Tibial nerve (tissue), 4 donors: Measurements from ENCODE around the gene SLC35F1. TPM values are rescaled to one million over a fixed set of nuclear protein-coding genes. Genes with fewer than 3 reads are reported as not detected.

Experiments
- DNase-seq, 2 donors: peaks; one replicate each; pipeline ENCODE4 v3.0.0-alpha.2; 2019; ENCODE audit warnings: low spot score in 2 of 2
- H3K27ac ChIP-seq, 4 donors: fragments of 200-600 bp; sonication (generic) in 3 of 4; one replicate each; pipeline ENCODE4 v1.5.1; 2017 to 2019; ENCODE audit warnings: mild to moderate bottlenecking in 1 of 4
- H3K27me3 ChIP-seq, 2 donors: fragments of 200-600 bp; sonication (generic) in 1 of 2; one replicate each; pipeline versions ENCODE4 v1.5.1 to v1.6.0; 2017 to 2019
- H3K36me3 ChIP-seq, 3 donors: fragments of 200-600 bp; sonication (generic); one replicate each; pipeline ENCODE4 v1.5.1; 2018 to 2019
- H3K4me1 ChIP-seq, 4 donors: fragments of 200-600 bp; sonication (generic) in 3 of 4; one replicate each; pipeline ENCODE4 v1.5.1; 2017 to 2019
- H3K4me3 ChIP-seq, 4 donors: fragments of 200-600 bp; sonication (generic) in 3 of 4; one replicate each; pipeline ENCODE4 v1.5.1; 2017 to 2019; ENCODE audit warnings: mild to moderate bottlenecking in 1 of 4, moderate library complexity in 1 of 4
- H3K9me3 ChIP-seq, 4 donors: fragments of 200-600 bp; sonication (generic) in 3 of 4; one replicate each; pipeline ENCODE4 v1.5.1; 2017 to 2019
- EP300 ChIP-seq, 2 donors: sonication (generic); formaldehyde crosslinking; IDR thresholded peaks; one replicate each; pipeline ENCODE4 v1.6.1; 2017; ENCODE audit warnings: antibody characterized with exemption in 2 of 2, mild to moderate bottlenecking in 1 of 2
- POLR2A ChIP-seq, 2 donors: fragments of 450-650 bp; IDR thresholded peaks; one replicate each; pipeline ENCODE4 v1.6.1; 2017; ENCODE audit warnings: antibody characterized with exemption in 2 of 2, mild to moderate bottlenecking in 2 of 2, moderate library complexity in 2 of 2
- WGBS, 2 donors: methylation state at CpG; one replicate each; pipeline ENCODE4 v1.1.5; 2018; 5-methylcytosine and 5-hydroxymethylcytosine counted together
- total RNA-seq, 4 donors: library from RNA; depleted of rRNA; stranded (reverse); fragments of >200 nt; gene quantifications; one replicate each; pipeline ENCODE4 v1.1.0, GENCODE V29; 2016
- TF ChIP-seq, protein P1 (sequence below), 5 experiments: fragments of 200-600 bp in 3 of 5; fragments of 450-650 bp in 2 of 5; sonication (generic) in 3 of 5; IDR thresholded peaks; one replicate each; pipeline ENCODE4 v1.5.1; 2016 to 2019; ENCODE audit warnings: antibody characterized with exemption in 5 of 5, mild to moderate bottlenecking in 3 of 5, moderate library complexity in 2 of 5

Gene SLC35F1
- total RNA-seq, 4 donors from 2014 or later: 12.7 to 40.4 (median 16.5) TPM

DNA sequence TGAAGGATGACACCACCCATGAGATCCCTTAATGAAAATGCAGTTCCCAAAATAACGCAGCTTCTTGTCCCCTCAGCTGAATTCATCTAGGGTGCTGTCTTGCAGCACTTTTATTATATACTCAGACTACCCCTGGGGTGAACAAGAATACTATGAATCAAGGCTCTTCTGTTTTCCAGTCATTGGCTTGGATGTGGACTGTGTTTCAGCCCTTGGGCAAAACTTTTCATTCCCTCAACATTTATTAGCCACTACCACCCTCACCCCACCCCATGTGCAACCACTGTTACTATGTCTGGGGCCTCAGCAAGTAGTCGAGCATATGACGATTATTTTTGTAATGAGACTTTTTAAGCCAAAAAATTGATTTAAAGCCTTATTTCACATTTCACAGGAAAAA is 321.8 kb downstream of the SLC35F1 start:
- Histone ChIP-seq H3K27me3 (no peaks in the 10 kb centered on the region), H3K4me1 (peaks cover 0 to 8% (median 0%) of the 10 kb centered on the region in 4 donors), H3K27ac (peak overlapping the region in 1 of 4 donors; percentile 26), H3K4me3 (no peak overlapping the region), H3K36me3 (no peaks in the 10 kb centered on the region), H3K9me3 (no peaks in the 10 kb centered on the region)
- 24 to 36% methylated on average over 3 of the region's 3 CpGs for WGBS, 2 donors
- DNase-seq: no peak
- TF ChIP-seq, protein P1, sequence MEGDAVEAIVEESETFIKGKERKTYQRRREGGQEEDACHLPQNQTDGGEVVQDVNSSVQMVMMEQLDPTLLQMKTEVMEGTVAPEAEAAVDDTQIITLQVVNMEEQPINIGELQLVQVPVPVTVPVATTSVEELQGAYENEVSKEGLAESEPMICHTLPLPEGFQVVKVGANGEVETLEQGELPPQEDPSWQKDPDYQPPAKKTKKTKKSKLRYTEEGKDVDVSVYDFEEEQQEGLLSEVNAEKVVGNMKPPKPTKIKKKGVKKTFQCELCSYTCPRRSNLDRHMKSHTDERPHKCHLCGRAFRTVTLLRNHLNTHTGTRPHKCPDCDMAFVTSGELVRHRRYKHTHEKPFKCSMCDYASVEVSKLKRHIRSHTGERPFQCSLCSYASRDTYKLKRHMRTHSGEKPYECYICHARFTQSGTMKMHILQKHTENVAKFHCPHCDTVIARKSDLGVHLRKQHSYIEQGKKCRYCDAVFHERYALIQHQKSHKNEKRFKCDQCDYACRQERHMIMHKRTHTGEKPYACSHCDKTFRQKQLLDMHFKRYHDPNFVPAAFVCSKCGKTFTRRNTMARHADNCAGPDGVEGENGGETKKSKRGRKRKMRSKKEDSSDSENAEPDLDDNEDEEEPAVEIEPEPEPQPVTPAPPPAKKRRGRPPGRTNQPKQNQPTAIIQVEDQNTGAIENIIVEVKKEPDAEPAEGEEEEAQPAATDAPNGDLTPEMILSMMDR (IDR thresholded peaks at IDR 0.05): no peak
- TF ChIP-seq EP300 (IDR thresholded peaks at IDR 0.05) (no peak), POLR2A (IDR thresholded peaks at IDR 0.05) (no peak)

DNA sequence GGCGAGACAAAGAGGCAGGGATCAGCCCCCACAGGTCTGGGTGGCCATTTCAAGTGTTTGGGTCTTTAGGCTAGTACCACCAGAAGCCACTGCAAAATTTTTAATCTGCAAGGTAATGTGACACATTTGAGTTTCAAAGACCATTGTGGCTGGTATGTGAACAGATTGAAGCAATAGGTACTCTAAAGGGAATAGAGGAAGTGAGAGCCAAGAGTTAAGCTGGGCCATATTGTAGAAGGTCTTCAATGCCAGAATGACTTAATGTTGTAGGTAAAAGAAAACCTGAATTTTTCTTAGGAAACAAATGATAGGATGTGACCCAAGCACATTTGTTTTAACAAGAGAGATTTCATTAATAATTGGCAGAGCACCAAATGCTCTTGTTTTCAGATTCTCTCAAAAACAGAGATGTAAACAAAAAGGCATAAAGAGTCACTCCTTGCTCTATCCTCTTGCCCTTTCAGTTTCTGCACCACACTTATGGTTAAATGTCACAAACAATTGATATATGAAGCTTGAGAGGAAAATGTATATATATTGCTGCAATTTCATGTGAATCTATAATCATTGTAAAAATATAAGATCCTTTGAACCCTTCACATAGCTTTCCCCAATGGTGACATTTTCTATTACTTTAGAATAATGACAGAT is 333.9 kb downstream of the SLC35F1 start:
- DNase-seq: no peak
- 81 to 95% methylated on average over 1 of the region's 1 CpG for WGBS, 2 donors
- Histone ChIP-seq H3K27me3 (no peaks in the 10 kb centered on the region), H3K27ac (no peak overlapping the region), H3K4me3 (no peak overlapping the region), H3K9me3 (no peaks in the 10 kb centered on the region), H3K4me1 (peaks cover 0 to 5% (median 0%) of the 10 kb centered on the region in 4 donors), H3K36me3 (no peaks in the 10 kb centered on the region)
- TF ChIP-seq EP300 (IDR thresholded peaks at IDR 0.05) (no peak), POLR2A (IDR thresholded peaks at IDR 0.05) (no peak)
- TF ChIP-seq, protein P1 (IDR thresholded peaks at IDR 0.05): no peak

DNA sequence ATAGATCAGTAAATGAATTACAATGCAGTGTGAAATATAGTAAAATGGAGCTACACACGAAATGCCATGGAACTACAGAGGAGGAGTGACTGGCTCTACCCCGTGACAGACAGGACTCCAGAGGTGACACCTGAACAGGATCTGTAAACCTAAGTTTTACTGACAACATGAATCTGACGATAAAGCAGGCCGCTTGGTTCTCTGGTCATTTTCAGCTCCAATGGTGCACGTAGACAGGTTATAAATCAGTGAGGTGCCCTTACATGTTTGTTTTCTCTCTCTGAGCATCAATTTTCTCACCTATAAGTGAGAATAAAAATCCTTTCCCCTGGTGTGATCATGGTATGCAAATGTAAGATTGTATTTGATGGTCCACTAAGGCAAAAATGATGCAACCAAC is 339.3 kb downstream of the SLC35F1 start:
- DNase-seq: no peak
- WGBS, 2 donors: 86% methylated on average over 5 of the region's 5 CpGs
- TF ChIP-seq POLR2A (IDR thresholded peaks at IDR 0.05) (no peak), EP300 (IDR thresholded peaks at IDR 0.05) (no peak)
- TF ChIP-seq, protein P1 (IDR thresholded peaks at IDR 0.05): no peak
- no peak overlapping the region for H3K27ac ChIP-seq
- no peaks in the 10 kb centered on the region for H3K9me3 ChIP-seq
- H3K4me3 ChIP-seq: no peak overlapping the region
- peaks cover 0 to 5% (median 0%) of the 10 kb centered on the region in 4 donors for H3K4me1 ChIP-seq
- no peaks in the 10 kb centered on the region for H3K27me3 ChIP-seq
- H3K36me3 ChIP-seq: no peaks in the 10 kb centered on the region

DNA sequence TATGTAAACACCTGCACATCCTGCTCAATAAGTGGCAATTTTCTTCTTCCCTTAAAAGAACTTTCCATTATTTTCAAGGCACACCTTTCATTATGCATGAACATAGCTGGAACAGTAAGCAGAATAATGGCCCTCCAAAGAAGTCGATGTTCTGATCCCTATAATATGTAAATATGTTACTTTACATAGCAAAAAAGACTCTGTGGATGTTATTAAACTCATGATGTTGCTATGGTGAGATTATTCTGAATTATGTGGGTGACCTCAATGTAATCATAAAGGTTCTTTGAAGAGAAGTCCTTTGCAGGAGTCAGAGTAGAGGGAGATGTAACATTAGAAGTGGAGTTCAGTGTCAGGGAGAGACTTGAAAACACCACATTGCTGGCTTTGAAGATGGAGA is 341.1 kb downstream of the SLC35F1 start:
- TF ChIP-seq POLR2A (IDR thresholded peaks at IDR 0.05) (no peak), EP300 (IDR thresholded peaks at IDR 0.05) (no peak)
- TF ChIP-seq, protein P1 (IDR thresholded peaks at IDR 0.05): no peak

DNA sequence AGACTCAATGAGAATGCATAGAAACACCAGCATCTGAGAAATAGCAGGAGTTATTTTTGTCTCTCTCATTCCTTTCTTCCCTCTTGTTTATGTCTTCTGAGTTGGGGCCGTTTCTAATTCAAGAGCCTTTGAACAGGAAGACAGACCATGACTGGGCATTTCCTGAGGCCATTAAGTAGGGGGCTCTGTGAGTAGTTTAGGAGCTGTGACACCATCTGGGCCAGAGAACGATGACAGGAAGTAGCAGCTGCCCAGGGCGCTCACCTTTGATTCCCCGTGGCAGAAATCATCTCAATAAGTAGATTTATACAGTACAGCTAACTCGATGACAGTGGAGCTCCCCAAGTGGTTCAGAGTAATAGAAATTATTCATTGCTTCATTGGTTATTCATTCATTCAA is 342.6 kb downstream of the SLC35F1 start:
- Histone ChIP-seq H3K27me3 (no peaks in the 10 kb centered on the region), H3K27ac (no peak overlapping the region), H3K9me3 (no peaks in the 10 kb centered on the region), H3K4me1 (no peaks in the 10 kb centered on the region), H3K36me3 (no peaks in the 10 kb centered on the region), H3K4me3 (no peak overlapping the region)
- TF ChIP-seq, protein P1 (IDR thresholded peaks at IDR 0.05): no peak
- TF ChIP-seq EP300 (IDR thresholded peaks at IDR 0.05): no peak
- no peak for TF ChIP-seq POLR2A (IDR thresholded peaks at IDR 0.05)
- 28 to 29% methylated on average over 5 of the region's 5 CpGs for WGBS, 2 donors
- DNase-seq: no peak

More for the DNA sequence above, 341.1 kb downstream of the SLC35F1 start:
- Histone ChIP-seq H3K36me3 (no peaks in the 10 kb centered on the region), H3K9me3 (no peaks in the 10 kb centered on the region), H3K4me1 (peaks cover 0 to 5% (median 0%) of the 10 kb centered on the region in 4 donors), H3K4me3 (no peak overlapping the region), H3K27me3 (no peaks in the 10 kb centered on the region), H3K27ac (no peak overlapping the region)
- no peak for DNase-seq
- 88 to 94% methylated on average over 1 of the region's 1 CpG for WGBS, 2 donors
